RWPE1 (cell line): Measurements from ENCODE around the gene LAMA4.

Experiments
- CTCF ChIA-PET: fragments of 350-600 bp; sonication (Branson Sonifier 250); formaldehyde crosslinking; extraction: SDS; loops from one replicate; lab custom pipeline; 2021; lab: Yijun Ruan, JAX
- POLR2A ChIA-PET: fragments of 400-600 bp; formaldehyde crosslinking; extraction: SDS; loops from one replicate; lab custom pipeline; 2020; ENCODE audit warnings: antibody characterized with exemption; ENCODE audit not compliant: low non-redundant PET; lab: Yijun Ruan, JAX
- DNase-seq: peaks from one replicate; pipeline ENCODE4 v3.0.0; 2012; ENCODE audit warnings: low spot score
- H3K27ac ChIP-seq: fragments of 450-650 bp; 2 replicates; pipeline ENCODE4 v1.5.1; 2017
- CTCF ChIP-seq: fragments of 450-650 bp; conservative IDR thresholded peaks from 2 replicates; pipeline ENCODE4 v1.5.1; 2017; ENCODE audit warnings: low read depth, mild to moderate bottlenecking

The LAMA4 gene

DNA sequence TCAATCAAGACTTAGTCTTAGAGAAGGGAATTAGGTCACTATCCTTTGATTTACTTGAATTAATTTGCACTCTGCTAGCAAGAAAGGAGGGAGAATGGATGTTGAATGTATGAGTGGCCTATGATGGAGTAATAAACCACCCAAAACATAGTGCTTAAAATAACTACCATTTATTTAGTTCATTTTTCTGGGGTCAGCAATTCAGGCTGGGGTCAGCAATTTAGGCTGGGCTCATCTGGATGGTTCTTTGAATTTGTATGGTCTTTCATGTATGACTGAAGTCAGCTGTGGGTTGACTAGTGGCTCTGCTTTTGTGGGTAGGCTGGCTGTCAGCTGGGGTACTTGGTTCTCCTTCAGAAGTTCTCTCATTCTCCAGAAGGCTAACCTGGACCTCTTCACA is 21.0 kb upstream of the LAMA4 start:
- POLR2A ChIA-PET = no interaction called here
- H3K27ac ChIP-seq = no peak overlapping the region
- no peak for TF ChIP-seq CTCF
- DNase-seq = no peak
- CTCF ChIA-PET = no interaction called here

GRCh38 chr6:112274774-112275173 is 20.4 kb upstream of the LAMA4 start:
- CTCF ChIA-PET = no interaction called here

DNA sequence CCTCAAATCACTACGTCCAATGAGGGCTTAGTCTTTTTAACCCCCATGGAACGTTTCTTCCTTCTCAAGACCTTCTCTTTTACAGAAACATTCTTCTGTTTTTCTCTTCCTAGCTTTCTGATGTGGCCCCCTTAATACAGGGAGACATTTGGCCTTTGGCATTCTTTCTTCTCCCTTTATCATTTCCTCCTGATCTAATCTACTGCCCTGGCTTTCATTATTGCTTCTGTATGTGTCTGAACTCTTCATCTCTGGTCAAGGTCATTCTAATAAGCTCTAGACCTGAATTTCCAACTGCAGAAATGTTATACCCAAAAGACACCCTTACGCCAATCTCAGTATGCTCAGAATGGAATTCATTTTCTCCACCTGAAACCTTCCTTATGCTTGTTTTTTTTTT is 18.4 kb upstream of the LAMA4 start:
- DNase-seq = no peak
- no peak overlapping the region for H3K27ac ChIP-seq
- CTCF ChIA-PET = interaction anchor here (1.0 kb wide), 1 partner anchor 93 kb away, joined by 3 read pairs; no protein-coding TSS in a partner anchor
- TF ChIP-seq CTCF = no peak
- POLR2A ChIA-PET = no interaction called here

More at GRCh38 chr6:112274774-112275173, 20.4 kb upstream of the LAMA4 start:
- POLR2A ChIA-PET = no interaction called here
- no peak for DNase-seq
- no peak overlapping the region for H3K27ac ChIP-seq
- TF ChIP-seq CTCF = no peak

DNA sequence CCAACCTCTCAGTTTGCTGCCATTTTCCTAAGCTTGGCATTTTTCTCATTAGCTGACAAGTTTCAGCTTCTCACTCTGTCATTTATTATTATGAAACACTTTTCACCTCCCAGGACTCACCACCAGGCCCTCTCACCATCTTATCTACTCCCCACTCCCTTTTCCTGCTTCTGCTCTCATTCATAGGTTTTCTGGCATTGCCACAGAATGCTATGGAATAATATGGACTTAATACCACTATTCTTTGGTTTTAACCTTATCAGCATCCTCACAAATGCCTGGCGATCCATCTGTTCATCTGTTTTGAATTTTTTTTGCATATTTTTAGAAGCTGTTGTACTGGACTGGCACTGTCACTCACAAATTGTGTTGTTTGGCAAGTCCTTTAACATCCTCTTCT is 16.4 kb upstream of the LAMA4 start:
- CTCF ChIA-PET = no interaction called here
- no peak for TF ChIP-seq CTCF
- POLR2A ChIA-PET = no interaction called here
- H3K27ac ChIP-seq = no peak overlapping the region
- DNase-seq = no peak

DNA sequence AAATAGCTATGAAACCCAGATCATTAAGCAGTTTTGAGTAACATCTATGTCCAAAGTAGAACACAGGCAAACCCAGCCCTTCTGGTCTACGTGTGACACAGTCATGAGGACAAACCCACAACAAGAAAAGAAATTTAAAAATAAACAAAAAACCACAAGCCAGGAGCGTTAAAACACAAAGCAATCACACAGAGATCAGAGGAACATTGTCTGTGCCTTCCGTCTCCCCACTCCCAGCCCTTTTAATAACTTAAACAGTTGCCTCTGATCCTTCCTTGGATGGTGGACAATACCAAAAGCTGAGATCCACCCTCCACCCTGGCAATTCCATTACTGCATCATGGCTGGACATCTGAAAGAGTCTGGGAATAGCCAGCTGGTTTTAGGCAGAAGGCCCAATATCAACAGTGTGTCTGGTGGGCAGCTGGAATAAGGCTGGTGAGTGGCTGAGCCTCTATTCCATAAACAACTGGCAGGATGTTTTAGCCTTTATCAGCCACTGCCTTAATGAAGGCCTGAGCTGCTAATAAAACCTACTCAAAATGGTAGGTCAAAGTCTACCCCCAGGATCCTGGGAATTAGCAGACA is 15.7 kb upstream of the LAMA4 start:
- no peak for TF ChIP-seq CTCF
- DNase-seq = no peak
- ChIA-PET CTCF (interaction anchor here (0.7 to 0.9 kb wide), 2 partner anchors 90 to 134 kb away, joined by 3 read pairs; no protein-coding TSS in a partner anchor), POLR2A (no interaction called here)
- no peak overlapping the region for H3K27ac ChIP-seq

DNA sequence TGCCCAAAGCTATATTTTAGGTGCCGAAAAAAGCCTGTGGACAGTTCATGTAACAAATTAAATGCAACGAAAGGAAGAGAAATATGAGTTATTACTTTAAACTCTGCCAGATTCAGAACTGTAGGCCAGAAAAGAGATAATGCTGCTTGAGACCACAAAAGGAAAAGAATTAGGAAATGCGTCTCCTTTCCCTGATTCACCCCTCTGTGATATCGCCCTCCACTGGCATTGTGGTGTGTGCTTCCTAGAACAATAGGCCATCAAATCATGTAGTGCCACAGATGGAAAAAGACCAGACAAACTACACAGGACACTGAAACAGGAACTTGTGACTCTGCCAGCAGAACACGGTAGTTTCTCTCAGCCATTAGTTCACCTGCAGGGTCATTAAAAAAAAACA is 14.7 kb upstream of the LAMA4 start:
- no peak for DNase-seq
- ChIA-PET POLR2A (interaction anchor here (0.8 kb wide), 1 partner anchor 29 kb away, joined by 3 read pairs; no protein-coding TSS in a partner anchor), CTCF (interaction anchor here (0.6 to 0.9 kb wide), 3 partner anchors 85 to 135 kb away, joined by 3 to 11 read pairs (median 3); no protein-coding TSS in a partner anchor)
- TF ChIP-seq CTCF = no peak
- H3K27ac ChIP-seq = no peak overlapping the region
